ENCODE measurements around the gene MRFAP1L1. TPM values are rescaled to one million over a fixed set of nuclear protein-coding genes. Genes with fewer than 3 reads are reported as not detected.
"Not testable (repeated sequence)": the region's sequence is repeated elsewhere in the genome, so short reads cannot be mapped to it uniquely, and the experiment has no call there.

The MRFAP1L1 gene
- total and polyA plus RNA-seq, 7 experiments from 2014 or later, result 24.8 to 160 (median 116) TPM

DNA sequence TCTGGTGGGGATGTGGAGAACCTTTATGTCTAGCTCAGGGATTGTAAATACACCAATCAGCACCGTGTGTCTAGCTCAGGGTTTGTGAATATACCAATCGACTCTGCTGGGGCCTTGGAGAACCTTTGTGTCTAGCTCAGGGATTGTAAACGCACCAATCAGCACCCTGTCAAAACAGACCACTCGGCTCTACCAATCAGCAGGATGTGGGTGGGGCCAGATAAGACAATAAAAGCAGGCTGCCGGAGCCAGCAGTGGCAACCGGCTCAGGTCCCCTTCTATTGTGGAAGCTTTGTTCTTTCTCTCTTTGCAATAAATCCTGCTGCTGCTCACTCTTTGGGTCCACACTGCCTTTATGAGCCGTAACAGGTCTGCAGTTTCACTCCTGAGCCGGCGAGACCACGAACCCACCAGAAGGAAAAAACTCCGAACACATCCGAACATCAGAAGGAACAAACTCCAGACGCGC lies 36.4 kb downstream of the MRFAP1L1 start:
- Mint-ChIP-seq H3K27ac (peak overlapping the region; percentile 88 to 100 (median 98)), H3K9me3 (peaks cover 0 to 11% (median 0%) of the 10 kb centered on the region in 11 donors), H3K36me3 (peaks cover 4 to 43% (median 33%) of the 10 kb centered on the region in 5 donors), H3K4me3 (peak overlapping the region; percentile 90 to 100 (median 98)), H3K4me1 (peaks cover 33 to 46% (median 44%) of the 10 kb centered on the region in 7 donors)
- H3K27me3 Mint-ChIP-seq; H3K27me3 ChIP-seq (ENCODE audit: control insufficient read depth in 2 of 2, insufficient read depth in 2 of 2, low read length in 2 of 2); H3K9me3 ChIP-seq (ENCODE audit: control insufficient read depth in 2 of 3, low read length in 3 of 3): not testable (repeated sequence)
- intact Hi-C loops (cut with micrococcal nuclease), result loop anchor here (1.0 to 5.0 kb wide), 4 partner anchors 9 to 395 kb away; partner anchors contain the start of genes GRPEL1 (in 1 of the 2), MAN2B2 (in 1 of the 2) and TADA2B (in 1 of the 2)
- Histone ChIP-seq H3K4me1 (ENCODE audit: control insufficient read depth in 2 of 2, insufficient read depth in 2 of 2, low read length in 2 of 2) (peaks cover 29 to 30% of the 10 kb centered on the region in 2 donors), H3K4me3 (ENCODE audit: low read length) (peak overlapping the region; percentile 74), H3K36me3 (ENCODE audit: control insufficient read depth in 2 of 3, insufficient read depth in 3 of 3, low read length in 3 of 3) (peaks cover 0 to 26% (median 11%) of the 10 kb centered on the region in 3 experiments), H3K27ac (ENCODE audit: low read depth, low read length) (peak overlapping the region; percentile 83)
- ATAC-seq (peak; percentile 21), DNase-seq (peak in 2 of 9 donors; percentile 54 to 61)
- CTCF ChIA-PET, result interaction anchor here (0.7 to 5.5 kb wide), 10 partner anchors 9 to 201 kb away, joined by 3 to 61 read pairs (median 22); partner anchors contain the start of genes BLOC1S4 and MRFAP1L1
- POLR2A ChIA-PET, result interaction anchor here (0.5 to 12.6 kb wide), 17 partner anchors 10 to 409 kb away, joined by 3 to 696 read pairs (median 15); partner anchors contain the start of genes BLOC1S4, GRPEL1, KIAA0232 and MAN2B2

DNA sequence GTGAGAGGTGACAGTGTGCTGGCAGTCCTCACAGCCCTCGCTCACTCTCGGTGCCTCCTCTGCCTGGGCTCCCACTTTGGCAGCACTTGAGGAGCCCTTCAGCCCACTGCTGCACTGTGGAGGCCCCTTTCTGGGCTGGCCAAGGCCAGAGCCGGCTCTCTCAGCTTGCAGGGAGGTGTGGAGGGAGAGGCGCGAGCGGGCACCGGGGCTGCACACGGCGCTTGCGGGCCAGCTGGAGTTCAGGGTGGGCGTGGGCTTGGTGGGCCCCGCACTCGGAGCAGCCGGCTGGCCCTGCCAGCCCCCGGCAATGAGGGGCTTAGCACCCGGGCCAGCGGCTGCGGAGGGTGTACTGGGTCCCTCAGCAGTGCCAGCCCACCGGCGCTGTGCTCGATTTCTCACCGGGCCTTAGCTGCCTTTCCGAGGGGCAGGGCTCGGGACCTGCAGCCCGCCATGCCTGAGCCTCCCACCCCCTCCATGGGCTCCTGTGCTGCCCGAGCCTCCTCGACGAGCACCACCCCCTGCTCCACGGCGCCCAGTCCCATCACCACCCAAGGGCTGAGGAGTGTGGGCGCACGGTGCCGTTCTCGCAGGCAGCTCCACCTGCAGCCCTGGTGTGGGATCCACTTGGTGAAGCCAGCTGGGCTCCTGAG lies 37.0 kb downstream of the MRFAP1L1 start:
- peaks cover 0 to 25% (median 11%) of the 10 kb centered on the region in 3 experiments for H3K36me3 ChIP-seq (ENCODE audit: control insufficient read depth in 2 of 3, insufficient read depth in 3 of 3, low read length in 3 of 3)
- H3K27me3 ChIP-seq (ENCODE audit: control insufficient read depth in 2 of 2, insufficient read depth in 2 of 2, low read length in 2 of 2); DNase-seq; ATAC-seq; H3K4me3 ChIP-seq (ENCODE audit: low read length); H3K27ac ChIP-seq (ENCODE audit: low read depth, low read length); H3K9me3 ChIP-seq (ENCODE audit: control insufficient read depth in 2 of 3, low read length in 3 of 3); H3K27me3 Mint-ChIP-seq: not testable (repeated sequence)
- H3K4me3 Mint-ChIP-seq, result peak overlapping the region in 6 of 10 donors; percentile 90 to 98 (median 96)
- H3K4me1 ChIP-seq (ENCODE audit: control insufficient read depth in 2 of 2, insufficient read depth in 2 of 2, low read length in 2 of 2), result peaks cover 29% of the 10 kb centered on the region in 2 donors
- peaks cover 4 to 41% (median 31%) of the 10 kb centered on the region in 5 donors for H3K36me3 Mint-ChIP-seq
- CTCF ChIA-PET, result interaction anchor here (0.7 to 5.5 kb wide), 7 partner anchors 8 to 202 kb away, joined by 3 to 61 read pairs (median 30); partner anchors contain the start of genes BLOC1S4 and MRFAP1L1
- H3K27ac Mint-ChIP-seq, result peak overlapping the region in 7 of 9 donors; percentile 88 to 100 (median 98)
- H3K9me3 Mint-ChIP-seq, result peaks cover 0 to 11% (median 0%) of the 10 kb centered on the region in 11 donors
- POLR2A ChIA-PET, result interaction anchor here (0.9 to 12.6 kb wide), 14 partner anchors 10 to 396 kb away, joined by 3 to 696 read pairs (median 24); partner anchors contain the start of genes BLOC1S4, GRPEL1, KIAA0232 and MAN2B2
- peaks cover 30 to 43% (median 41%) of the 10 kb centered on the region in 7 donors for H3K4me1 Mint-ChIP-seq
- intact Hi-C loops (cut with micrococcal nuclease), result loop anchor here (1.0 to 5.0 kb wide), 4 partner anchors 8 to 396 kb away; partner anchors contain the start of genes GRPEL1 (in 1 of the 2), MAN2B2 (in 1 of the 2) and TADA2B (in 1 of the 2)

DNA sequence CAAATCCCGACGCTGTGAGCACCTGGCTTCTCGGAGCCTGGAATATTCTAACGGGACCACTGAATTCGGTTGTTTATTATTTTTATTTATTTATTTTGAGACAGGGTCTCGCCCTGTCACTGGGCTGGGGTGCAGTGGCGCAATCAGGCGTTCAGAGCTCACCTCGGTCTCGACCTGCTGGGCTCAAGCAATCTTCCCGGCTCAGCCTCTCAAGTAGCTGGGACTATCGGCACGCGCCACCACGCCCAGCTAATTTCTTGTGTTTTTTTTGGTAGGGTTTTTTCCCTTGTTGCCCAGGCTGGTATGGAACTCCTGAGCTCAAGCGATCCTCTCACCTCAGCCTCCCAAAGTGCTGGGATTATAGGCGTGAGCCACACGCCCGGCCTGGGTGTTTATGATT lies 37.5 kb downstream of the MRFAP1L1 start:
- no peak overlapping the region for H3K4me3 Mint-ChIP-seq
- POLR2A ChIA-PET, result interaction anchor here (1.0 to 12.6 kb wide), 10 partner anchors 9 to 396 kb away, joined by 3 to 696 read pairs (median 42); partner anchors contain the start of genes BLOC1S4, GRPEL1, KIAA0232 and MAN2B2

DNA sequence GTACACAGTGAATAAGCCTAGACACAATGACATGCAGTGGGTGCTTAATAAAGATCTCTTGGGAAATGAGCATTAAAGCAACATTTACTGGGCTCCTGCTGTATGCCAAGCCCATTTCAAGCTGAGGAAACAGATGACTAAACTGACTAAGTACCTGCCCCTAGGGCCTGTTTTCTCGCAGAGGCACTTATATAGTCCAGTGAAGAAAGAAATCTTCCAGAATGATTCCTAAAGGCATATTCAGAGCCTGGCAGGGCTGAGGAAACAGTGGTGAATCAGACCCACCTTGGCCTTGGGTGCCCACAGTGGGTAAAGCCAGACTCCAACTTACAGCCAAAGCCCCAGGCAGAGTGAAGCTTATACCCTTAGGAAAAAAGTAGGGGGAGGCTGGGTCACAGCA lies 38.0 kb downstream of the MRFAP1L1 start:
- Mint-ChIP-seq H3K4me3 (no peak overlapping the region), H3K36me3 (peaks cover 4 to 32% (median 24%) of the 10 kb centered on the region in 5 donors), H3K9me3 (peaks cover 0 to 10% (median 0%) of the 10 kb centered on the region in 11 donors), H3K27ac (no peak overlapping the region), H3K27me3 (peaks cover 0 to 3% (median 0%) of the 10 kb centered on the region in 5 donors), H3K4me1 (peaks cover 20 to 32% (median 31%) of the 10 kb centered on the region in 7 donors)
- Histone ChIP-seq H3K9me3 (ENCODE audit: control insufficient read depth in 2 of 3, low read length in 3 of 3) (no peaks in the 10 kb centered on the region), H3K36me3 (ENCODE audit: control insufficient read depth in 2 of 3, insufficient read depth in 3 of 3, low read length in 3 of 3) (peaks cover 0 to 15% (median 11%) of the 10 kb centered on the region in 3 experiments), H3K27ac (ENCODE audit: low read depth, low read length) (no peak overlapping the region), H3K4me1 (ENCODE audit: control insufficient read depth in 2 of 2, insufficient read depth in 2 of 2, low read length in 2 of 2) (peaks cover 19% of the 10 kb centered on the region in 2 donors), H3K27me3 (ENCODE audit: control insufficient read depth in 2 of 2, insufficient read depth in 2 of 2, low read length in 2 of 2) (no peaks in the 10 kb centered on the region), H3K4me3 (ENCODE audit: low read length) (no peak overlapping the region)
- ATAC-seq (no peak), DNase-seq (no peak)
- intact Hi-C loops (cut with micrococcal nuclease), result loop anchor here in 1 of 2 donors (5.0 kb wide), 1 partner anchor 94 kb away; the partner anchor contains the start of gene MAN2B2
- ChIA-PET CTCF (no interaction called here), POLR2A (interaction anchor here (1.0 to 12.6 kb wide), 7 partner anchors 9 to 203 kb away, joined by 3 to 696 read pairs (median 55); partner anchors contain the start of genes BLOC1S4, KIAA0232, MRFAP1 and MRFAP1L1)

More for the DNA sequence above, 37.5 kb downstream of the MRFAP1L1 start:
- H3K4me3 ChIP-seq (ENCODE audit: low read length), result no peak overlapping the region
- Mint-ChIP-seq H3K4me1 (peaks cover 25 to 37% (median 36%) of the 10 kb centered on the region in 7 donors), H3K27ac (no peak overlapping the region), H3K36me3 (peaks cover 4 to 37% (median 27%) of the 10 kb centered on the region in 5 donors), H3K9me3 (peaks cover 0 to 11% (median 0%) of the 10 kb centered on the region in 11 donors), H3K27me3 (peaks cover 0 to 3% (median 0%) of the 10 kb centered on the region in 5 donors)
- no peaks in the 10 kb centered on the region for H3K9me3 ChIP-seq (ENCODE audit: control insufficient read depth in 2 of 3, low read length in 3 of 3)
- ATAC-seq, result no peak
- no peaks in the 10 kb centered on the region for H3K27me3 ChIP-seq (ENCODE audit: control insufficient read depth in 2 of 2, insufficient read depth in 2 of 2, low read length in 2 of 2)
- CTCF ChIA-PET, result interaction anchor here (1.2 to 4.9 kb wide), 2 partner anchors 9 to 23 kb away, joined by 3 to 50 read pairs; no protein-coding TSS in a partner anchor
- peaks cover 23 to 24% of the 10 kb centered on the region in 2 donors for H3K4me1 ChIP-seq (ENCODE audit: control insufficient read depth in 2 of 2, insufficient read depth in 2 of 2, low read length in 2 of 2)
- no peak for DNase-seq
- peaks cover 0 to 20% (median 11%) of the 10 kb centered on the region in 3 experiments for H3K36me3 ChIP-seq (ENCODE audit: control insufficient read depth in 2 of 3, insufficient read depth in 3 of 3, low read length in 3 of 3)
- intact Hi-C loops (cut with micrococcal nuclease), result loop anchor here in 1 of 2 donors (5.0 kb wide), 1 partner anchor 95 kb away; the partner anchor contains the start of gene MAN2B2
- no peak overlapping the region for H3K27ac ChIP-seq (ENCODE audit: low read depth, low read length)

DNA sequence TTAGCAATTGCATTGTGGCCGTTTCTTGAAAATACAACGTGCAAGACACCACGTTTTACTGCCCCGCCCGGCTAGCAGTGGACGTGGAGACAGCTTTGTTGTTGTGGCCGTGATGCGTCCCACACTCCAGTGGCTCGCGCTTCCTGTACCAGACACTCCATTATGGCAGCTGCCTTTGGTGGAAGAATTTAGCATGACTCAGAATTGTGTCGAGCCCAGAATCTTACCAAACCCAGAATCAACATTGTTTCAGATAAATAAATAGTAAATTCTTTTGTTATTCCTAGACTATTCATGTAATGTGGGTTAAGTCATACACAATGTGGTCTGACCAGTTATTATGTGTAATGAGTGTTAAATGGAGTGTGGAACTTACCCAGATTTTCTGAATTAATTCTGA lies 41.3 kb downstream of the MRFAP1L1 start:
- H3K36me3 Mint-ChIP-seq, result peaks cover 0 to 14% (median 3%) of the 10 kb centered on the region in 5 donors
- H3K27ac Mint-ChIP-seq, result no peak overlapping the region
- H3K9me3 Mint-ChIP-seq, result peaks cover 0 to 2% (median 0%) of the 10 kb centered on the region in 11 donors

More for the DNA sequence above, 41.3 kb downstream of the MRFAP1L1 start:
- ChIA-PET CTCF (interaction anchor here (0.7 kb wide), 1 partner anchor 277 kb away, joined by 4 read pairs; no protein-coding TSS in a partner anchor), POLR2A (interaction anchor here (0.6 kb wide), 1 partner anchor 1747 kb away, joined by 3 read pairs; no protein-coding TSS in a partner anchor)
- ATAC-seq (no peak), DNase-seq (no peak)
- Histone ChIP-seq H3K4me3 (ENCODE audit: low read length) (no peak overlapping the region), H3K27me3 (ENCODE audit: control insufficient read depth in 2 of 2, insufficient read depth in 2 of 2, low read length in 2 of 2) (no peaks in the 10 kb centered on the region), H3K9me3 (ENCODE audit: control insufficient read depth in 2 of 3, low read length in 3 of 3) (no peaks in the 10 kb centered on the region), H3K4me1 (ENCODE audit: control insufficient read depth in 2 of 2, insufficient read depth in 2 of 2, low read length in 2 of 2) (peaks cover 0 to 7% of the 10 kb centered on the region in 2 donors), H3K36me3 (ENCODE audit: control insufficient read depth in 2 of 3, insufficient read depth in 3 of 3, low read length in 3 of 3) (no peaks in the 10 kb centered on the region), H3K27ac (ENCODE audit: low read depth, low read length) (no peak overlapping the region)
- H3K4me3 Mint-ChIP-seq, result no peak overlapping the region
- intact Hi-C loops (cut with micrococcal nuclease), result no loop called here
- H3K27me3 Mint-ChIP-seq, result peaks cover 0 to 9% (median 0%) of the 10 kb centered on the region in 5 donors
- H3K4me1 Mint-ChIP-seq, result peaks cover 0 to 6% (median 4%) of the 10 kb centered on the region in 7 donors
